Fibroblast of the aortic adventitia (primary cell): ENCODE data around the gene DGLUCY. TPM values are rescaled to one million over a fixed set of nuclear protein-coding genes. Genes with fewer than 3 reads are reported as not detected.
"Not testable (repeated sequence)": the region's sequence is repeated elsewhere in the genome, so short reads cannot be mapped to it uniquely, and the experiment has no call there.

Experiments used
- DNase-seq: peaks from one replicate; pipeline ENCODE4 v3.0.0-alpha.2; 2010; ENCODE audit warnings: low read depth
- H3K4me3 ChIP-seq: 2 replicates; pipeline ENCODE4 v1.5.1; 2011; ENCODE audit warnings: low read depth, mild to moderate bottlenecking, control low read depth, low read length, moderate library complexity
- total RNA-seq: library from RNA; depleted of rRNA; stranded (reverse); fragments of >200 nt; gene quantifications from 2 replicates; pipeline ENCODE4 v1.2.3, GENCODE V29; 2012; ENCODE audit warnings: low replicate concordance
- TF ChIP-seq, protein P1 (sequence below): IDR thresholded peaks from 2 replicates; pipeline ENCODE4 v1.5.1; 2011; ENCODE audit warnings: mild to moderate bottlenecking, low read length, control low read depth, inconsistent platforms; ENCODE audit not compliant: insufficient read depth

Gene DGLUCY
- total RNA-seq, 1 donor, result 42.6 TPM

DNA sequence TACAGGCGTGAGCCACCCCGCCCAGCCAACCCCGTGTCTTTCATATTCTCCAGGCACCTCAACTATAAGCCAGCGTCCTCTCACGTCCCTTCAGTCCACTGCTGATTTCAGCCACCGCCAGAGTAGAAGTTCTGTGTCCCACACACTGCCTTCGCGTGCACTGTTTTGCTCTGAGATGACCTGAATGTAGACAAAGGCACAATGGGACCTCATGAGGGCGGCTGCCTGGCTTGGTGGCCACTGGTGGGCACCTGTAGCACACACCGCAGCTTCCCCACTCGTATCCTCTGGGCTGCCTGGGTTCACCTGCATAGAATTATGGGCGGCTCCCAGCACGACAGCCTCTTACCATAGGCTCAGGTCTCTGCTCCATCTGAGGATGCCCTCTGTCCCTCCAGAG, 73.4 kb downstream of the DGLUCY start:
- no peak for DNase-seq
- no peak overlapping the region for H3K4me3 ChIP-seq
- TF ChIP-seq, protein P1, sequence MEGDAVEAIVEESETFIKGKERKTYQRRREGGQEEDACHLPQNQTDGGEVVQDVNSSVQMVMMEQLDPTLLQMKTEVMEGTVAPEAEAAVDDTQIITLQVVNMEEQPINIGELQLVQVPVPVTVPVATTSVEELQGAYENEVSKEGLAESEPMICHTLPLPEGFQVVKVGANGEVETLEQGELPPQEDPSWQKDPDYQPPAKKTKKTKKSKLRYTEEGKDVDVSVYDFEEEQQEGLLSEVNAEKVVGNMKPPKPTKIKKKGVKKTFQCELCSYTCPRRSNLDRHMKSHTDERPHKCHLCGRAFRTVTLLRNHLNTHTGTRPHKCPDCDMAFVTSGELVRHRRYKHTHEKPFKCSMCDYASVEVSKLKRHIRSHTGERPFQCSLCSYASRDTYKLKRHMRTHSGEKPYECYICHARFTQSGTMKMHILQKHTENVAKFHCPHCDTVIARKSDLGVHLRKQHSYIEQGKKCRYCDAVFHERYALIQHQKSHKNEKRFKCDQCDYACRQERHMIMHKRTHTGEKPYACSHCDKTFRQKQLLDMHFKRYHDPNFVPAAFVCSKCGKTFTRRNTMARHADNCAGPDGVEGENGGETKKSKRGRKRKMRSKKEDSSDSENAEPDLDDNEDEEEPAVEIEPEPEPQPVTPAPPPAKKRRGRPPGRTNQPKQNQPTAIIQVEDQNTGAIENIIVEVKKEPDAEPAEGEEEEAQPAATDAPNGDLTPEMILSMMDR, result no peak

DNA sequence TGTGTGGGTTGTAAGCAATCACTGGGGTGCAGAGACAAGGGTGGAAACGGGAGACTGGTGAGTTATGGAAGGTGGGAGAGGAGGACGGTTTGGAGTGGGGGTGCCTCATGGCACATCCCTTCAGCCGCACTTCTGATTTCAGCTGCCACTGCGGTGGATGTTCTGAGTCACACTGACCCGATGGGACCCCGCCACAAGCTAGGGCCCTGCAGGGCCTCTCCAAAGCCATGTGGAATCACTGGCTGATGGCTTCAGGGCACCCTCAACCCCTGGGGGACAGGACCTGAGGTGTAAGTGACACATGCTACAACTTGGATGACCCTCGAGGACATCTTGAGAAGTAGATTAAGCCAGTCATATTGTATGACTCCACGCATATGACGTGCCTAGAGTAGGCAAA, 77.0 kb downstream of the DGLUCY start:
- TF ChIP-seq, protein P1, result no peak
- DNase-seq, result no peak
- H3K4me3 ChIP-seq, result no peak overlapping the region

DNA sequence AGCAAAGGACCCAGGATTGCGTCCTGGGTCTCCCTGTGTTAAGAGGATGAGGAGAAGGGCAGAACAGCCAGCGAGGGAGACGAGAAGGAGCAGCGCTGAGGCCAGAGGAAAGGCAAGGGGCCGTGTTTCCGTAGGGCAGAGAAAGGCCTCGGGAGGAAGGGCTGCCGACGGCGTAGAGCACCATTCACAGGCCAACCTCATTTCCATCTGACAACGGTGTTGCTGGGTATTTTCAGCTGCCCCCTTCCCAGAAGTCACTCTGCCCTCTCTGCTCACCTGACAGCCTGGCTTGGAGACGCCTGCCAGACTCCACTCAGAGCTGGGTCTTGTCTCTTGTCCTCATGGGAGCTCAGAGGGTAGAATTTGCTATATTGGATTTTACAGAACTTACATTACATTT, 79.2 kb downstream of the DGLUCY start:
- DNase-seq, result no peak
- no peak overlapping the region for H3K4me3 ChIP-seq
- TF ChIP-seq, protein P1, result no peak

DNA sequence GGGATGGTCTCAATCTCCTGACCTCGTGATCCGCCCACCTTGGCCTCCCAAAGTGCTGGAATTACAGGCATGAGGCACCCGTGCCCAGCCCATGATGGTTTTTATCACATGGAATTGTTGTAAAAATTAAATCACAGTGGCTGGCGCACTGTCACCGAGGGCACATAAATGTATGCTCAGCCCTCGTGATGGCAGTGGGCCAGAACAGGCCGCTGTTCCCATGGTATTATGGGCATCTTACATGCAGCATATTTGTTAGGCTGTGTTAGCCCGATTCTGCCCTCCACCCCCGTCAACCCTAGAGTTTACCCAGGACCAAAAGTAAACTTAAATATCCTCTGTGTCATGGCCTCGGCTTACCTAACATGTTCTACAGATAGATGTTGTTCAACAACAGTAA, 82.0 kb downstream of the DGLUCY start:
- DNase-seq, result no peak
- TF ChIP-seq, protein P1, result no peak
- H3K4me3 ChIP-seq, result no peak overlapping the region

DNA sequence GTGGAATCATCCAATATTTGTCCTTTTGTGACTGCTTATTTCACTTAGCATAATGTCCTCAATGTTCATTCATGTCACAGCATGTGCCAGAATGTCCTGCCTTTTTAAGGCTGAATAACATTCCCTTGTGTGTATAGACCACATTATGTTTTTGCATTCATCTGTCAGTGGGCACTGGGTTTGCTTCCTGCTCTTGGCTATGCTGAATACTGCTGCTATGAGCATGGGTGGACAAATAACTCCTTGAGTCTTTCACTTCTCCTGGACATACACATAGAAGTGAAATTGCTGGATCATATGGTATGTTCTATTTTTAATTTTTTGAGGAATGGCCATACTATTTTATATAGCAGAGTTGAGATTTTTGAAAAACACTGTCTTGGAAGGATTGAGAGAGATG, 83.8 kb downstream of the DGLUCY start:
- DNase-seq, result no peak
- no peak overlapping the region for H3K4me3 ChIP-seq
- TF ChIP-seq, protein P1, result no peak

DNA sequence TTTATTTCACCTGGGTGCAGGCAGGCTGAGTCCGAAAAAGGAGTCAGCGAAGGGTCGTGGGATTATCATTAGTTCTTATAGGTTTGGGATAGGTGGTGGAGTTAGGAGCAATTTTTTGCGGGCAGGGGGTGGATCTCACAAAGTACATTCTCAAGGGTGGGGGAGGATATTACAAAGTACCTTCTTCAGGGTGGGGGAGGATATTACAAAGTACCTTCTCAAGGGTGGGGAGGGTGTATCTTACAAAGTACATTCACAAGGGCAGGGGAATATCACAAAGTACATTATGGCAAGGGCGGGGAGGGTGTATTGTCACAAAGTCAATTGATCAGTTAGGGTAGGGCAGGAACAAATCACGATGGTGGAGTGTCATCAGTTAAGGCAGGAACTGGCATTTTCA, 86.9 kb downstream of the DGLUCY start:
- H3K4me3 ChIP-seq, DNase-seq: not testable (repeated sequence)

DNA sequence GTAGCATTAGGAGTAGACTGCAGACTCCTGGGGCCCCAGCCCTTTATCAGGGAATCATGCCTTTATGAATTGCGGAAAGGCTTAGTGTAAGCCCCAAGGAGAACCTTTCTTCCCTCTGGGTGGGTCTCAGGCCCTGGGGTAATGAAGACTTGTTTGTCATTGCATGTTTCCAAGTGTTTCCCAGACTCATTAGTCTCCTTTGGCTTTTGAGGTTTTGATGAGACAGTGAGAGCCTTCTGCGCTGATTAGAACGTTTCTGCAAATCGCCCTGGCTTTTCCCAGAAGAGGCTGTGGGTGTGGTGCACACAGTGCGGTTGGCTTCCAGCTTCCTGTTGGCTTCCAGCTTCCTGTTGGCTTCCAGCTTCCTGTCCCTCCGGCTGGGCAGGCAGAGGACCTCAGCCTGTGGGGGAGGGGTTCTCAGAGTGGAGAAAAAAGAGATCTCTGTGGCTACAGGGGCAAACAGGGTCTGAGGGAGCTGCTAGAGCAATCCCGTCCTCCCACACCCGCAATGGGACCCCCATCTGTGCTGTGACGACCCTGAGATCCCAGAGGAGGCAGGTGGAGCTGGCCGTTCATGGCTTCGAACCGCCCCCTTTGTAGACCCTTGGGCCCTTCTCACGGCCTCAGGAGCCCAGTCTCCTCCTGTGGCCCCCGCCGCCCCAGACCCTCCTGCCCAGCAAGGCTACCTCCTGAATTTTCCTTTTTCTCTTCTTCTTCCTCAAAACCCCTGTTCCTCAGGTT, 88.5 kb downstream of the DGLUCY start:
- DNase-seq, result peak; percentile 75
- TF ChIP-seq, protein P1, result no peak
- no peak overlapping the region for H3K4me3 ChIP-seq
